ENCODE results near the gene DUSP28.

Gene DUSP28

GRCh38 chr2:240597054-240597418, 36.9 kb downstream of the DUSP28 start:
- no peak for DNase-seq (ENCODE audit: extremely low read depth in 1 of 2, low read depth in 1 of 2)

GRCh38 chr2:240597419-240598181, 37.4 kb downstream of the DUSP28 start:
- no peak for DNase-seq (ENCODE audit: extremely low read depth in 1 of 2, low read depth in 1 of 2)

- no peak for DNase-seq (ENCODE audit: extremely low read depth in 1 of 2, low read depth in 1 of 2)
Observed at GRCh38 chr2:240598311-240598911, 38.3 kb downstream of the DUSP28 start.

- no peak for DNase-seq (ENCODE audit: extremely low read depth in 1 of 2, low read depth in 1 of 2)
Observed at GRCh38 chr2:240599141-240599583, 39.0 kb downstream of the DUSP28 start.

GRCh38 chr2:240600451-240600961, 40.3 kb downstream of the DUSP28 start:
- no peak for DNase-seq (ENCODE audit: extremely low read depth in 1 of 2, low read depth in 1 of 2)

- DNase-seq (ENCODE audit: extremely low read depth in 1 of 2, low read depth in 1 of 2): no peak
Observed at GRCh38 chr2:240601061-240601830, 41.1 kb downstream of the DUSP28 start.

- no peak for DNase-seq (ENCODE audit: extremely low read depth in 1 of 2, low read depth in 1 of 2)
Observed at GRCh38 chr2:240601831-240602160, 41.6 kb downstream of the DUSP28 start.

GRCh38 chr2:240602266-240603050, 42.3 kb downstream of the DUSP28 start:
- no peak for DNase-seq (ENCODE audit: extremely low read depth in 1 of 2, low read depth in 1 of 2)

GRCh38 chr2:240603081-240603835, 43.1 kb downstream of the DUSP28 start:
- DNase-seq (ENCODE audit: extremely low read depth in 1 of 2, low read depth in 1 of 2): no peak

GRCh38 chr2:240603846-240604245, 43.7 kb downstream of the DUSP28 start:
- DNase-seq (ENCODE audit: extremely low read depth in 1 of 2, low read depth in 1 of 2): no peak

- no peak for DNase-seq (ENCODE audit: extremely low read depth in 1 of 2, low read depth in 1 of 2)
Observed at GRCh38 chr2:240604291-240604938, 44.3 kb downstream of the DUSP28 start.

- no peak for DNase-seq (ENCODE audit: extremely low read depth in 1 of 2, low read depth in 1 of 2)
Observed at GRCh38 chr2:240604939-240605716, 45.0 kb downstream of the DUSP28 start.

- DNase-seq (ENCODE audit: extremely low read depth in 1 of 2, low read depth in 1 of 2): no peak
Observed at GRCh38 chr2:240605867-240606743, 45.9 kb downstream of the DUSP28 start.

GRCh38 chr2:240611601-240612210, 51.5 kb downstream of the DUSP28 start:
- DNase-seq (ENCODE audit: extremely low read depth in 1 of 2, low read depth in 1 of 2): no peak

Measured in stimulated activated CD8-positive, alpha-beta memory T cell treated with anti-CD3 and anti-CD28 coated beads, Interleukin-7, amount 100 ng/mL, for 48 hours (primary cell).